Skeletal muscle cell (primary cell): ENCODE results near the gene SUPT20H.

ENCODE experiments used
- DNase-seq: peaks from one replicate; pipeline ENCODE4 v3.0.0-alpha.2; 2010; ENCODE audit warnings: low read depth
- H3K4me3 ChIP-seq: 2 replicates; pipeline ENCODE4 v1.5.1; 2011; ENCODE audit warnings: low read depth, mild to moderate bottlenecking, control low read depth, low read length, moderate library complexity

SUPT20H gene

GRCh38 chr13:37011788-37012187 lies 47.7 kb downstream of the SUPT20H start:
- no peak for DNase-seq
- H3K4me3 ChIP-seq: no peak overlapping the region

GRCh38 chr13:37011002-37011401 lies 48.5 kb downstream of the SUPT20H start:
- H3K4me3 ChIP-seq: no peak overlapping the region
- no peak for DNase-seq

GRCh38 chr13:37010424-37010823 lies 49.1 kb downstream of the SUPT20H start:
- DNase-seq: no peak
- no peak overlapping the region for H3K4me3 ChIP-seq

GRCh38 chr13:37009692-37010091 lies 49.8 kb downstream of the SUPT20H start:
- no peak for DNase-seq
- H3K4me3 ChIP-seq: no peak overlapping the region

GRCh38 chr13:37001921-37002250 lies 57.6 kb downstream of the SUPT20H start:
- no peak for DNase-seq
- H3K4me3 ChIP-seq: peak overlapping the region; percentile 100

- peak; percentile 68 for DNase-seq
- peak within 1 kb of the TSS; percentile 100 for H3K4me3 ChIP-seq
These were observed 60.3 kb downstream of the SUPT20H start, which contains the start of gene ALG5 for GRCh38 chr13:36999054-36999714. Gene ALG5 (minus strand): TSS chr13:36999340. CDS start chr13:36999300, 40 bp downstream.

- no peak for DNase-seq
- H3K4me3 ChIP-seq: peak overlapping the region; percentile 100
These were observed 60.9 kb downstream of the SUPT20H start for GRCh38 chr13:36998624-36999041.

GRCh38 chr13:36997716-36998427 lies 61.6 kb downstream of the SUPT20H start:
- DNase-seq: no peak
- H3K4me3 ChIP-seq: peak overlapping the region; percentile 100

- DNase-seq: no peak
- no peak overlapping the region for H3K4me3 ChIP-seq
These were observed 67.1 kb downstream of the SUPT20H start for GRCh38 chr13:36992362-36992761.

- DNase-seq: no peak
- no peak overlapping the region for H3K4me3 ChIP-seq
These were observed 72.8 kb downstream of the SUPT20H start for GRCh38 chr13:36986462-36987240.

- no peak for DNase-seq
These were observed 78.2 kb downstream of the SUPT20H start for GRCh38 chr13:36981156-36981743.

GRCh38 chr13:36979361-36980050 lies 80.0 kb downstream of the SUPT20H start:
- DNase-seq: no peak
- H3K4me3 ChIP-seq: no peak overlapping the region

More at GRCh38 chr13:36981156-36981743, 78.2 kb downstream of the SUPT20H start:
- H3K4me3 ChIP-seq: no peak overlapping the region

- no peak for DNase-seq
- no peak overlapping the region for H3K4me3 ChIP-seq
These were observed 84.3 kb downstream of the SUPT20H start for GRCh38 chr13:36975172-36975571.

GRCh38 chr13:36973621-36974295 lies 85.7 kb downstream of the SUPT20H start:
- no peak overlapping the region for H3K4me3 ChIP-seq
- no peak for DNase-seq

- no peak for DNase-seq
- H3K4me3 ChIP-seq: no peak overlapping the region
These were observed 86.5 kb downstream of the SUPT20H start for GRCh38 chr13:36973009-36973408.

GRCh38 chr13:36966404-36966803 lies 93.1 kb downstream of the SUPT20H start:
- H3K4me3 ChIP-seq: no peak overlapping the region
- no peak for DNase-seq

- no peak overlapping the region for H3K4me3 ChIP-seq
- peak; percentile 44 for DNase-seq
These were observed 93.7 kb downstream of the SUPT20H start for GRCh38 chr13:36965767-36966166.

- no peak overlapping the region for H3K4me3 ChIP-seq
- no peak for DNase-seq
These were observed 99.9 kb downstream of the SUPT20H start for GRCh38 chr13:36959456-36960116.
